GM03348 (cell line): ENCODE results near the gene STX5.
A peak's percentile ranks its signal among the peaks of the same experiment; 100 is the strongest.
"Not testable (repeated sequence)": the region's sequence is repeated elsewhere in the genome, so short reads cannot be mapped to it uniquely, and the experiment has no call there.

Experiments used
- DNase-seq: peaks from one replicate; pipeline ENCODE4 v3.0.0; 2012; ENCODE audit warnings: low spot score

STX5 gene

GRCh38 chr11:62831520-62832335, at the start of gene STX5:
TSS of gene STX5 (minus strand) at chr11:62832051. CDS start at chr11:62831243, 808 bp downstream.
- DNase-seq, result peak; percentile 97

- DNase-seq, result peak; percentile 94
Measured at GRCh38 chr11:62880803-62881578, 49.1 kb upstream of the STX5 start, which contains the start of gene SLC3A2. TSS of gene SLC3A2 (plus strand) at chr11:62880896. CDS start at chr11:62881024, 128 bp downstream.

- DNase-seq, result peak; percentile 86
Measured at GRCh38 chr11:62880231-62880802, 48.5 kb upstream of the STX5 start.

GRCh38 chr11:62879235-62879978, 47.6 kb upstream of the STX5 start:
- no peak for DNase-seq

GRCh38 chr11:62876712-62877111, 44.9 kb upstream of the STX5 start:
- DNase-seq, result no peak

GRCh38 chr11:62875698-62876478, 44.0 kb upstream of the STX5 start:
- DNase-seq, result no peak

GRCh38 chr11:62874851-62875250, 43.0 kb upstream of the STX5 start:
- no peak for DNase-seq

- DNase-seq, result peak; percentile 16
Measured at GRCh38 chr11:62865635-62866034, 33.8 kb upstream of the STX5 start.

GRCh38 chr11:62863687-62864335, 32.0 kb upstream of the STX5 start:
- peak; percentile 29 for DNase-seq

- not testable (repeated sequence) for DNase-seq
Measured at GRCh38 chr11:62861564-62862192, 29.8 kb upstream of the STX5 start.

- DNase-seq, result no peak
Measured at GRCh38 chr11:62860835-62861563, 29.1 kb upstream of the STX5 start.

- not testable (repeated sequence) for DNase-seq
Measured at GRCh38 chr11:62859281-62859703, 27.4 kb upstream of the STX5 start.

GRCh38 chr11:62858201-62858600, 26.4 kb upstream of the STX5 start:
- DNase-seq, result no peak

GRCh38 chr11:62857541-62857982, 25.7 kb upstream of the STX5 start:
- DNase-seq, result no peak

GRCh38 chr11:62856333-62856895, 24.6 kb upstream of the STX5 start:
- DNase-seq, result no peak

- peak; percentile 97 for DNase-seq
Measured at GRCh38 chr11:62855571-62856332, 23.9 kb upstream of the STX5 start.

- DNase-seq, result no peak
Measured at GRCh38 chr11:62854825-62855570, 23.1 kb upstream of the STX5 start.
